Testis (tissue), 2 donors: Measurements from ENCODE around the gene LTBP1.

ENCODE experiments used
- CTCF ChIP-seq, 3 experiments: fragments of 450-650 bp in 2 of 3; fragments of 200-600 bp in 1 of 3; sonication (generic) in 1 of 3; IDR thresholded peaks; one replicate each; pipeline ENCODE4 v1.5.1; 2016 to 2019; ENCODE audit warnings: antibody characterized with exemption in 3 of 3, mild to moderate bottlenecking in 2 of 3, moderate library complexity in 1 of 3
- POLR2A ChIP-seq: fragments of 450-650 bp; IDR thresholded peaks from one replicate; pipeline ENCODE4 v1.6.1; 2017; ENCODE audit warnings: antibody characterized with exemption, mild to moderate bottlenecking, moderate library complexity

GRCh38 chr2:33409417-33409955, 462.7 kb downstream of the LTBP1 start:
- TF ChIP-seq CTCF (IDR thresholded peaks at IDR 0.05) (no peak), POLR2A (no peak)
